ENCODE data around the gene FAM219A. TPM values are rescaled to one million over a fixed set of nuclear protein-coding genes. Genes with fewer than 3 reads are reported as not detected.

Gene FAM219A, protein sequence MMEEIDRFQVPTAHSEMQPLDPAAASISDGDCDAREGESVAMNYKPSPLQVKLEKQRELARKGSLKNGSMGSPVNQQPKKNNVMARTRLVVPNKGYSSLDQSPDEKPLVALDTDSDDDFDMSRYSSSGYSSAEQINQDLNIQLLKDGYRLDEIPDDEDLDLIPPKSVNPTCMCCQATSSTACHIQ
- total RNA-seq (1 to 10 TPM; 4.5 to 9.6 (median 7.0) TPM), polyA plus RNA-seq (1 to 10 TPM; 9.7 to 9.8 TPM)

DNA sequence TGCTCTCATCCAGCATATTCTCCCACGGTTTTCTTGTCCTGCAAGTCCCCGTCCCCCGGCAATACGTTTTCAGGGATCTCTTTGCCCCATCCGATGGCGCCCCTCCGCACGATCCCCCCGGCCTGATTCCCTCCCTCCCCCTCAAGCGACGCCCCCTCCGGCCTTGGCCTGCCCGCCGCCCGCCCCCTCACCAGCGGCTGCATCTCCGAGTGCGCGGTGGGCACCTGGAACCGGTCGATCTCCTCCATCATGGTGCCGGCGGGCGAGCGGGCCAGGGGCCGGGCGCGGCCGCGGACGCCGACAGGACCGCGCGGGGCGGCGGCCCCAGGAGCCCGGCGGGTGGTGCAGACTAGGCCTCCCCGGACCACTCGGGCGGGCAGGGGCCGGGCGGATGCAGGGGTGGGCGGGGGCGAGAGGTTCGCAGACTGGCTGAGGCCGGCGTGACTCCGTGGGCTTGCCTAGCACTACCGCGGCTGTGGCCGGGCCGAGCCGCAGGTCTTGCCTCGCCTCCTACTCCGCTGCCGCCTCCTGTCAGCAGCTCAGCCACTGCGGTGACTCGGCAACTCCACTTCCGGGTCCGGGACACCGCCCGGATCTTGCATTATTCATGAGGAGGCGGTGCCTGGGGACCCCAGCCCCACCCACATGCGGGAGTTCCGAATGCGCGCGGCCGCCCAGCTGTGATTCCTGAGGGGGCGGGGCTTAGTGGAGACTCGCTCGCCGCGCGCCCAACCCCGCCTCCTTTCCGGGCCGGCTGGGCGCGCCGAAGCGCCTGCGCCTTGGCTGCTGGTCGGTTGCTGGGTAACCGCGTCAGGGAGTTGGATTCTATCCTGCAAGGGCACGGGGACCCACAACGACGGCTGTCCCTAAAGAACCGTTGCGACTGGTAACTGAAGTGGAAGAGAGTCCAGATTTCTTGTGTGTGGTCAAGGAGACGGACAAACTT is at the start of gene FAM219A, which contains the start of gene DNAI1:
TSS of gene FAM219A (minus strand) at position 558 of the 946 bp plus-strand sequence. CDS start at position 251, 307 bp downstream.
TSS of gene DNAI1 (plus strand) at position 793 of the 946 bp plus-strand sequence. CDS start 201 bp downstream, outside the sequence.
- peak; percentile 96 to 97 (median 97) for ATAC-seq
- H3K36me3 ChIP-seq = no peaks in the 10 kb centered on the region
- TF ChIP-seq, protein P1, sequence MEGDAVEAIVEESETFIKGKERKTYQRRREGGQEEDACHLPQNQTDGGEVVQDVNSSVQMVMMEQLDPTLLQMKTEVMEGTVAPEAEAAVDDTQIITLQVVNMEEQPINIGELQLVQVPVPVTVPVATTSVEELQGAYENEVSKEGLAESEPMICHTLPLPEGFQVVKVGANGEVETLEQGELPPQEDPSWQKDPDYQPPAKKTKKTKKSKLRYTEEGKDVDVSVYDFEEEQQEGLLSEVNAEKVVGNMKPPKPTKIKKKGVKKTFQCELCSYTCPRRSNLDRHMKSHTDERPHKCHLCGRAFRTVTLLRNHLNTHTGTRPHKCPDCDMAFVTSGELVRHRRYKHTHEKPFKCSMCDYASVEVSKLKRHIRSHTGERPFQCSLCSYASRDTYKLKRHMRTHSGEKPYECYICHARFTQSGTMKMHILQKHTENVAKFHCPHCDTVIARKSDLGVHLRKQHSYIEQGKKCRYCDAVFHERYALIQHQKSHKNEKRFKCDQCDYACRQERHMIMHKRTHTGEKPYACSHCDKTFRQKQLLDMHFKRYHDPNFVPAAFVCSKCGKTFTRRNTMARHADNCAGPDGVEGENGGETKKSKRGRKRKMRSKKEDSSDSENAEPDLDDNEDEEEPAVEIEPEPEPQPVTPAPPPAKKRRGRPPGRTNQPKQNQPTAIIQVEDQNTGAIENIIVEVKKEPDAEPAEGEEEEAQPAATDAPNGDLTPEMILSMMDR (IDR thresholded peaks at IDR 0.05) = no peak
- peak within 1 kb of the TSS; percentile 65 to 75 (median 72) for H3K4me3 ChIP-seq
- H3K4me1 ChIP-seq = no peaks in the 10 kb centered on the region
- H3K27ac ChIP-seq = peak within 1 kb of the TSS in 3 of 4 donors; percentile 42 to 62 (median 50)
- peak; percentile 98 to 100 (median 99) for DNase-seq
- no peaks in the 10 kb centered on the region for H3K9me3 ChIP-seq
- intact Hi-C loops (cut with DNase I) = no loop called here
- no peaks in the 10 kb centered on the region for H3K27me3 ChIP-seq
- 0 to 1% methylated on average over 60 to 94 of the region's 94 CpGs for WGBS, 2 donors
- peak; percentile 87 for FAIRE-seq

GRCh38 chr9:34507966-34508365 is 49.6 kb upstream of the FAM219A start:
- Histone ChIP-seq H3K4me3 (no peak overlapping the region), H3K27ac (no peak overlapping the region), H3K4me1 (no peaks in the 10 kb centered on the region), H3K27me3 (no peaks in the 10 kb centered on the region), H3K9me3 (no peaks in the 10 kb centered on the region), H3K36me3 (no peaks in the 10 kb centered on the region)
- ATAC-seq = no peak
- intact Hi-C loops (cut with DNase I) = loop anchor here in 1 of 3 donors (10.0 kb wide), 1 partner anchor 73 kb away; no protein-coding TSS in a partner anchor
- no peak for DNase-seq
- TF ChIP-seq, protein P1 (IDR thresholded peaks at IDR 0.05) = no peak
- no peak for FAIRE-seq

GRCh38 chr9:34507556-34507955 is 49.2 kb upstream of the FAM219A start:
- no peak for ATAC-seq
- no peak for FAIRE-seq
- intact Hi-C loops (cut with DNase I) = loop anchor here in 1 of 3 donors (10.0 kb wide), 1 partner anchor 73 kb away; no protein-coding TSS in a partner anchor
- DNase-seq = no peak
- no peaks in the 10 kb centered on the region for H3K36me3 ChIP-seq
- TF ChIP-seq, protein P1 (IDR thresholded peaks at IDR 0.05) = no peak
- WGBS, 2 donors = 74 to 77% methylated on average over 5 of the region's 5 CpGs
- no peak overlapping the region for H3K27ac ChIP-seq
- no peaks in the 10 kb centered on the region for H3K9me3 ChIP-seq
- no peak overlapping the region for H3K4me3 ChIP-seq
- no peaks in the 10 kb centered on the region for H3K4me1 ChIP-seq
- H3K27me3 ChIP-seq = no peaks in the 10 kb centered on the region

GRCh38 chr9:34506623-34507022 is 48.3 kb upstream of the FAM219A start:
- intact Hi-C loops (cut with DNase I) = loop anchor here in 1 of 3 donors (10.0 kb wide), 1 partner anchor 72 kb away; no protein-coding TSS in a partner anchor
- 83 to 84% methylated on average over 7 of the region's 7 CpGs for WGBS, 2 donors
- DNase-seq = no peak
- no peak for ATAC-seq
- Histone ChIP-seq H3K4me1 (no peaks in the 10 kb centered on the region), H3K36me3 (no peaks in the 10 kb centered on the region), H3K27ac (no peak overlapping the region), H3K9me3 (no peaks in the 10 kb centered on the region), H3K27me3 (no peaks in the 10 kb centered on the region), H3K4me3 (no peak overlapping the region)
- TF ChIP-seq, protein P1 (IDR thresholded peaks at IDR 0.05) = no peak
- FAIRE-seq = no peak

Data from pancreas (tissue), 10 donors.